ENCODE measurements around the gene GNAO1.

- TF ChIP-seq, protein P1, sequence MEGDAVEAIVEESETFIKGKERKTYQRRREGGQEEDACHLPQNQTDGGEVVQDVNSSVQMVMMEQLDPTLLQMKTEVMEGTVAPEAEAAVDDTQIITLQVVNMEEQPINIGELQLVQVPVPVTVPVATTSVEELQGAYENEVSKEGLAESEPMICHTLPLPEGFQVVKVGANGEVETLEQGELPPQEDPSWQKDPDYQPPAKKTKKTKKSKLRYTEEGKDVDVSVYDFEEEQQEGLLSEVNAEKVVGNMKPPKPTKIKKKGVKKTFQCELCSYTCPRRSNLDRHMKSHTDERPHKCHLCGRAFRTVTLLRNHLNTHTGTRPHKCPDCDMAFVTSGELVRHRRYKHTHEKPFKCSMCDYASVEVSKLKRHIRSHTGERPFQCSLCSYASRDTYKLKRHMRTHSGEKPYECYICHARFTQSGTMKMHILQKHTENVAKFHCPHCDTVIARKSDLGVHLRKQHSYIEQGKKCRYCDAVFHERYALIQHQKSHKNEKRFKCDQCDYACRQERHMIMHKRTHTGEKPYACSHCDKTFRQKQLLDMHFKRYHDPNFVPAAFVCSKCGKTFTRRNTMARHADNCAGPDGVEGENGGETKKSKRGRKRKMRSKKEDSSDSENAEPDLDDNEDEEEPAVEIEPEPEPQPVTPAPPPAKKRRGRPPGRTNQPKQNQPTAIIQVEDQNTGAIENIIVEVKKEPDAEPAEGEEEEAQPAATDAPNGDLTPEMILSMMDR (IDR thresholded peaks at IDR 0.05): no peak
- no peak for TF ChIP-seq POLR2A (IDR thresholded peaks at IDR 0.05)
Observed at GRCh38 chr16:56289416-56289815, 98.1 kb downstream of the GNAO1 start.

Measured in esophagus squamous epithelium (tissue), 4 donors.